IMR-90 (cell line): Measurements from ENCODE around the gene LHPP. TPM values are rescaled to one million over a fixed set of nuclear protein-coding genes. Genes with fewer than 3 reads are reported as not detected.

Experiments
- ATAC-seq: fragments of 200-7000 bp; cut with Tn5 transposase; 2 replicates; pipeline ENCODE4 v1.9.1; 2020; ENCODE audit warnings: low read depth, mild to moderate bottlenecking, moderate library complexity
- BruUV-seq: library from RNA; stranded (reverse); fragments of 400-500 nt; replicated peaks from 2 replicates; lab custom pipeline; 2021; lab: Mats Ljungman, UMichigan
- CTCF ChIA-PET: fragments of 300-600 bp; formaldehyde crosslinking; extraction: SDS; loops from one replicate; lab custom pipeline; 2021; ENCODE audit warnings: antibody characterized with exemption; lab: Yijun Ruan, JAX
- POLR2A ChIA-PET: fragments of 300-600 bp; sonication (Branson Sonifier 250); formaldehyde crosslinking; loops from one replicate; lab custom pipeline; 2022; ENCODE audit warnings: antibody characterized with exemption; ENCODE audit not compliant: unreplicated experiment; lab: Charles Lee
- DNase-seq: peaks from one replicate; pipeline ENCODE4 v3.0.0; 2013
- H2AFZ ChIP-seq: replicated peaks from 2 replicates; pipeline ENCODE3; 2013; ENCODE audit warnings: low read length, mild to moderate bottlenecking; ENCODE audit not compliant: poor library complexity
- H2AK5ac ChIP-seq: 2 replicates; pipeline ENCODE4 v1.6.1; 2013; ENCODE audit warnings: low read depth, low read length, inconsistent platforms
- H2AK9ac ChIP-seq: replicated peaks from 2 replicates; pipeline ENCODE3; 2013; ENCODE audit warnings: mild to moderate bottlenecking, low read depth, low read length, moderate library complexity; ENCODE audit not compliant: poor library complexity
- H2BK120ac ChIP-seq: 2 replicates; pipeline ENCODE4 v1.6.1; 2013; ENCODE audit warnings: low read depth, low read length, inconsistent platforms
- H2BK15ac ChIP-seq: 3 replicates; pipeline ENCODE4 v1.6.1; 2013; ENCODE audit warnings: low read depth, low read length, inconsistent platforms
- H2BK20ac ChIP-seq: 2 replicates; pipeline ENCODE4 v1.6.1; 2013; ENCODE audit warnings: low read depth, mild to moderate bottlenecking, inconsistent platforms, low read length, moderate library complexity
- H2BK5ac ChIP-seq: 2 replicates; pipeline ENCODE4 v1.6.1; 2013; ENCODE audit warnings: mild to moderate bottlenecking, low read depth, low read length, inconsistent platforms; ENCODE audit not compliant: poor library complexity, severe bottlenecking
- H3K14ac ChIP-seq: replicated peaks from 2 replicates; pipeline ENCODE4 v1.6.1; 2013; ENCODE audit warnings: low read depth, low read length, inconsistent platforms
- H3K18ac ChIP-seq: 2 replicates; pipeline ENCODE4 v1.6.1; 2013; ENCODE audit warnings: low read depth, low read length, control low read depth
- H3K23ac ChIP-seq: 2 replicates; pipeline ENCODE4 v1.6.1; 2013; ENCODE audit warnings: low read depth, low read length, inconsistent platforms
- H3K27ac ChIP-seq: 2 replicates; pipeline ENCODE4 v1.5.1; 2013; ENCODE audit warnings: mild to moderate bottlenecking, control low read depth, low read length; ENCODE audit not compliant: insufficient read depth
- H3K27me3 ChIP-seq: 2 replicates; pipeline ENCODE4 v1.6.1; 2013; ENCODE audit warnings: low read length; ENCODE audit not compliant: control insufficient read depth, insufficient read depth
- H3K36me3 ChIP-seq: 2 replicates; pipeline ENCODE4 v1.6.1; 2013; ENCODE audit warnings: low read length, mixed read lengths; ENCODE audit not compliant: control insufficient read depth, insufficient read depth
- H3K4ac ChIP-seq: 2 replicates; pipeline ENCODE4 v1.6.1; 2013; ENCODE audit warnings: low read depth, low read length, inconsistent platforms
- H3K4me1 ChIP-seq: 2 replicates; pipeline ENCODE4 v1.6.1; 2013; ENCODE audit warnings: low read length, mixed read lengths; ENCODE audit not compliant: control insufficient read depth, insufficient read depth
- H3K4me2 ChIP-seq: 2 replicates; pipeline ENCODE4 v1.6.1; 2013; ENCODE audit warnings: low read depth, mild to moderate bottlenecking, control low read depth, low read length, moderate library complexity
- H3K4me3 ChIP-seq: 2 replicates; pipeline ENCODE4 v1.5.1; 2013; ENCODE audit warnings: low read depth, mild to moderate bottlenecking, control low read depth, low read length, moderate library complexity; ENCODE audit not compliant: insufficient read depth
- H3K56ac ChIP-seq: 2 replicates; pipeline ENCODE4 v1.6.1; 2013; ENCODE audit warnings: low read length, inconsistent platforms; ENCODE audit not compliant: insufficient read depth; ENCODE audit errors: extremely low read depth
- H3K79me1 ChIP-seq, 2 experiments: 2 replicates each; pipeline ENCODE4 v1.6.1; 2013; ENCODE audit warnings: low read length in 2 of 2, inconsistent platforms in 1 of 2, low read depth in 1 of 2
- H3K9ac ChIP-seq: 2 replicates; pipeline ENCODE4 v1.6.1; 2013; ENCODE audit warnings: low read depth, low read length, control low read depth
- H3K9me1 ChIP-seq: 2 replicates; pipeline ENCODE4 v1.6.1; 2013; ENCODE audit warnings: low read length, inconsistent platforms; ENCODE audit not compliant: insufficient read depth
- H3K9me3 ChIP-seq: 2 replicates; pipeline ENCODE4 v1.6.1; 2013; ENCODE audit warnings: low read length; ENCODE audit not compliant: control insufficient read depth, insufficient read depth
- H4K20me1 ChIP-seq: 2 replicates; pipeline ENCODE4 v1.6.1; 2013; ENCODE audit warnings: low read length, inconsistent platforms; ENCODE audit not compliant: insufficient read depth
- H4K5ac ChIP-seq: 2 replicates; pipeline ENCODE4 v1.6.1; 2013; ENCODE audit warnings: mild to moderate bottlenecking, low read depth, low read length, control low read depth
- H4K8ac ChIP-seq, 2 experiments: 2 replicates each; pipeline ENCODE4 v1.6.1; 2013; ENCODE audit warnings: low read depth in 2 of 2, low read length in 2 of 2, control low read depth in 1 of 2, inconsistent platforms in 1 of 2
- H4K91ac ChIP-seq: 2 replicates; pipeline ENCODE4 v1.6.1; 2013; ENCODE audit warnings: low read depth, low read length, inconsistent platforms; ENCODE audit not compliant: insufficient read depth
- BHLHE40 ChIP-seq: fragments of 150-350 bp; IDR thresholded peaks from 2 replicates; pipeline ENCODE4 v1.6.1; 2016; ENCODE audit warnings: mild to moderate bottlenecking, low read depth, low read length
- CEBPB ChIP-seq: IDR thresholded peaks from 2 replicates; pipeline ENCODE4 v1.6.1; 2012; ENCODE audit warnings: low read depth, low read length, improper control_type of control experiment
- ELK1 ChIP-seq: fragments of 150-350 bp; IDR thresholded peaks from 2 replicates; pipeline ENCODE4 v1.6.1; 2016; ENCODE audit warnings: low read depth, mild to moderate bottlenecking, low read length, moderate library complexity, borderline replicate concordance
- FOS ChIP-seq: fragments of 150-350 bp; IDR thresholded peaks from 2 replicates; pipeline ENCODE4 v1.6.1; 2016; ENCODE audit warnings: low read depth, low read length
- MAFK ChIP-seq: IDR thresholded peaks from 2 replicates; pipeline ENCODE4 v1.6.1; 2012; ENCODE audit warnings: low read depth, low read length, improper control_type of control experiment
- MXI1 ChIP-seq: IDR thresholded peaks from 2 replicates; pipeline ENCODE4 v1.6.1; 2012; ENCODE audit warnings: low read depth, mild to moderate bottlenecking, low read length, moderate library complexity, borderline replicate concordance
- NFE2L2 ChIP-seq: fragments of 150-350 bp; IDR thresholded peaks from 2 replicates; pipeline ENCODE4 v1.6.1; 2016; ENCODE audit warnings: low read depth, mild to moderate bottlenecking, low read length
- POLR2A ChIP-seq: IDR thresholded peaks from 2 replicates; pipeline ENCODE4 v1.6.1; 2012; ENCODE audit warnings: mild to moderate bottlenecking, low read depth, low read length
- RAD21 ChIP-seq: IDR thresholded peaks from 2 replicates; pipeline ENCODE4 v1.6.1; 2012; ENCODE audit warnings: low read length, improper control_type of control experiment
- RFX5 ChIP-seq: IDR thresholded peaks from 2 replicates; pipeline ENCODE4 v1.8.0; 2012; ENCODE audit warnings: low read depth, mild to moderate bottlenecking, low read length, moderate library complexity
- SMC3 ChIP-seq: fragments of 150-350 bp; IDR thresholded peaks from 2 replicates; pipeline ENCODE4 v1.6.1; 2016; ENCODE audit warnings: low read depth, mild to moderate bottlenecking, antibody characterized with exemption, low read length, moderate library complexity
- USF2 ChIP-seq: fragments of 150-350 bp; IDR thresholded peaks from 2 replicates; pipeline ENCODE4 v1.6.1; 2017; ENCODE audit warnings: mild to moderate bottlenecking, antibody characterized with exemption, low read length, low read depth
- WGBS, 2 experiments: methylation state at CpG; one replicate each; pipeline versions ENCODE4 v1.1.5 to v1.1.7; 2013; ENCODE audit warnings: missing lambda C conversion rate in 2 of 2; ENCODE audit not compliant: insufficient read length in 1 of 2; ENCODE audit errors: extremely low coverage in 2 of 2; 5-methylcytosine and 5-hydroxymethylcytosine counted together
- dilution Hi-C: fragments of 300-500 bp; cut with HindIII; formaldehyde crosslinking; loops from one replicate; pipeline ENCODE4 v1.14.3; 2018; ENCODE audit warnings: low sequenced_read_pairs; ENCODE audit not compliant: unreplicated experiment
- in situ Hi-C: fragments of 300-500 bp; cut with MboI; formaldehyde crosslinking; loops from 3 replicates; pipeline ENCODE4 v1.14.3; 2019; ENCODE audit warnings: low sequenced_read_pairs, inconsistent platforms, mixed read lengths
- intact Hi-C: fragments of 100-400 bp; cut with micrococcal nuclease; formaldehyde crosslinking; loops from 2 replicates; pipeline ENCODE4 v1.10.0; 2022
- polyA plus RNA-seq, 3 experiments: library from polyadenylated mRNA; depleted of rRNA; stranded (reverse); fragments of >200 nt; gene quantifications; 2 replicates each; pipeline ENCODE4 v1.2.3, GENCODE V29; 2012; ENCODE audit warnings: low replicate concordance in 1 of 3
- total RNA-seq: library from RNA; depleted of rRNA; stranded (reverse); fragments of >200 nt; gene quantifications from 2 replicates; pipeline ENCODE4 v1.2.3, GENCODE V29; 2012

LHPP gene
- total and polyA plus RNA-seq, 2 of the 4 experiments (the other 2 are of a cell fraction) = 2.7 to 8.3 TPM

- no peak overlapping the region for H3K4ac ChIP-seq
- ChIA-PET CTCF (no interaction called here), POLR2A (no interaction called here)
- no peaks in the 10 kb centered on the region for H3K9me3 ChIP-seq
- DNase-seq (no peak), ATAC-seq (no peak)
- no peak overlapping the region for H3K4me2 ChIP-seq
- no peak overlapping the region for H2BK5ac ChIP-seq
- H2BK20ac ChIP-seq = no peak overlapping the region
- H4K5ac ChIP-seq = no peak overlapping the region
- intact Hi-C loops = loop anchor here (10.0 kb wide), 1 partner anchor 1885 kb away; no protein-coding TSS in a partner anchor
- no peak overlapping the region for H3K4me3 ChIP-seq
- H3K4me1 ChIP-seq = no peaks in the 10 kb centered on the region
- TF ChIP-seq CEBPB (no peak), ELK1 (no peak), RFX5 (no peak), MXI1 (no peak), SMC3 (no peak), FOS (no peak), MAFK (no peak), NFE2L2 (no peak), POLR2A (no peak), BHLHE40 (no peak), RAD21 (no peak), USF2 (no peak)
- 75% methylated on average over 15 of the region's 27 CpGs; no CpG with 5 or more reads in 1 of the 2 experiments for WGBS, 2 experiments
- H2AFZ ChIP-seq = no peak overlapping the region
- no peak overlapping the region for H2AK9ac ChIP-seq
- H3K27ac ChIP-seq = no peak overlapping the region
- H3K79me1 ChIP-seq = no peaks in the 10 kb centered on the region
- dilution Hi-C loops = no loop called here
- no peak overlapping the region for H2BK120ac ChIP-seq
- H2BK15ac ChIP-seq = no peak overlapping the region
- no peak overlapping the region for H3K9ac ChIP-seq
- no TSS peak for BruUV-seq
- no peak overlapping the region for H4K91ac ChIP-seq
- no peak overlapping the region for H4K8ac ChIP-seq
- H3K23ac ChIP-seq = no peak overlapping the region
- no peaks in the 10 kb centered on the region for H3K36me3 ChIP-seq
- no peak overlapping the region for H3K56ac ChIP-seq
- no peak overlapping the region for H3K14ac ChIP-seq
- H2AK5ac ChIP-seq = no peak overlapping the region
- in situ Hi-C loops = no loop called here
- H3K27me3 ChIP-seq = no peaks in the 10 kb centered on the region
- H3K18ac ChIP-seq = no peak overlapping the region
- H4K20me1 ChIP-seq = no peaks in the 10 kb centered on the region
- H3K9me1 ChIP-seq = no peaks in the 10 kb centered on the region
Measured at GRCh38 chr10:124509880-124510632, 48.4 kb downstream of the LHPP start.
